GM12878 (cell line): ENCODE measurements around the gene IQCH.

ENCODE experiments used
- CTCF ChIP-seq, 3 experiments: IDR thresholded peaks in 2 of 3; conservative IDR thresholded peaks in 1 of 3; 2 replicates each; pipeline ENCODE4 v1.5.1; 2011; ENCODE audit warnings: low read depth in 3 of 3, low read length in 3 of 3, mild to moderate bottlenecking in 3 of 3, control low read depth in 2 of 3, moderate library complexity in 2 of 3, inconsistent platforms in 1 of 3, mixed read lengths in 1 of 3; ENCODE audit not compliant: control insufficient read depth in 2 of 3, insufficient read depth in 1 of 3; ENCODE audit errors: extremely low read depth in 1 of 3
- EP300 ChIP-seq, 2 experiments: fragments of 150-350 bp in 1 of 2; IDR thresholded peaks; 2 replicates each; pipeline ENCODE4 v1.6.1; 2011 to 2012; ENCODE audit warnings: low read depth in 2 of 2, low read length in 2 of 2, borderline replicate concordance in 1 of 2, improper control_type of control experiment in 1 of 2, inconsistent platforms in 1 of 2; ENCODE audit not compliant: control insufficient read depth in 1 of 2
- ESRRA ChIP-seq: IDR thresholded peaks from 2 replicates; pipeline ENCODE4 v1.6.1; 2012; ENCODE audit warnings: mild to moderate bottlenecking, low read length, improper control_type of control experiment
- HDAC2 ChIP-seq: fragments of 200-600 bp; sonication (generic); IDR thresholded peaks from 2 replicates; pipeline ENCODE4 v1.6.1; 2017
- MXI1 ChIP-seq: fragments of 150-350 bp; IDR thresholded peaks from 2 replicates; pipeline ENCODE4 v1.6.1; 2011; ENCODE audit warnings: low read depth, mild to moderate bottlenecking, inconsistent platforms, low read length, improper control_type of control experiment
- NFYB ChIP-seq: IDR thresholded peaks from 2 replicates; pipeline ENCODE4 v1.6.1; 2011; ENCODE audit warnings: low read depth, mild to moderate bottlenecking, low read length, improper control_type of control experiment, moderate library complexity; ENCODE audit not compliant: insufficient read depth
- PKNOX1 ChIP-seq: fragments of 450-650 bp; IDR thresholded peaks from 2 replicates; pipeline ENCODE4 v1.6.1; 2016; ENCODE audit warnings: mild to moderate bottlenecking
- SIN3A ChIP-seq: IDR thresholded peaks from 2 replicates; pipeline ENCODE4 v1.6.1; 2012; ENCODE audit warnings: low read depth, low read length, improper control_type of control experiment
- SMAD5 ChIP-seq: IDR thresholded peaks from 2 replicates; pipeline ENCODE4 v1.6.1; 2016; ENCODE audit warnings: antibody characterized with exemption, low read depth
- YBX1 ChIP-seq: fragments of 450-650 bp; IDR thresholded peaks from 2 replicates; pipeline ENCODE4 v1.6.1; 2016; ENCODE audit warnings: antibody characterized with exemption

- no peak for TF ChIP-seq YBX1
- TF ChIP-seq CTCF (IDR thresholded peaks at IDR 0.05 in 2 of 3, conservative IDR thresholded peaks at IDR 0.05 in 1 of 3; ENCODE audit: control insufficient read depth in 2 of 3, extremely low read depth in 1 of 3, insufficient read depth in 1 of 3, low read depth in 3 of 3, low read length in 3 of 3), result no peak
- TF ChIP-seq NFYB, result no peak
- TF ChIP-seq HDAC2, result no peak
- TF ChIP-seq SIN3A, result no peak
- no peak for TF ChIP-seq MXI1
- no peak for TF ChIP-seq ESRRA
- no peak for TF ChIP-seq PKNOX1
- TF ChIP-seq EP300 (IDR thresholded peaks at IDR 0.05; ENCODE audit: borderline replicate concordance in 1 of 2, control insufficient read depth in 1 of 2, low read depth in 2 of 2, low read length in 2 of 2), result no peak
- TF ChIP-seq SMAD5, result no peak
Measured at GRCh38 chr15:67481680-67482079, 227.1 kb downstream of the IQCH start.
